Ishikawa (cell line): ENCODE measurements around the gene PLXNC1.

Experiments
- CEBPB ChIP-seq: IDR thresholded peaks from 2 replicates; pipeline ENCODE4 v1.6.1; 2012
- FOXM1 ChIP-seq: IDR thresholded peaks from 2 replicates; pipeline ENCODE4 v1.6.1; 2012; ENCODE audit warnings: low read depth, borderline replicate concordance
- MAX ChIP-seq: IDR thresholded peaks from 2 replicates; pipeline ENCODE4 v1.6.1; 2012
- REST ChIP-seq: IDR thresholded peaks from 2 replicates; pipeline ENCODE4 v1.6.1; 2012; ENCODE audit warnings: low read depth, mild to moderate bottlenecking
- YY1 ChIP-seq: IDR thresholded peaks from 2 replicates; pipeline ENCODE4 v1.6.1; 2012; ENCODE audit warnings: low read depth

- no peak for TF ChIP-seq REST
- no peak for TF ChIP-seq FOXM1
- TF ChIP-seq YY1 = no peak
- TF ChIP-seq MAX = no peak
- no peak for TF ChIP-seq CEBPB
Measured at GRCh38 chr12:94353130-94353529, 204.8 kb downstream of the PLXNC1 start.
